GM18909 (cell line): ENCODE data around the gene PAX2.

Source experiments
- ATAC-seq: cut with Tn5 transposase; IDR thresholded peaks from one replicate; pipeline ENCODE4 v1.9.1; 2021; ENCODE audit warnings: mild to moderate bottlenecking; ENCODE audit not compliant: unreplicated experiment, poor library complexity

The PAX2 gene

DNA sequence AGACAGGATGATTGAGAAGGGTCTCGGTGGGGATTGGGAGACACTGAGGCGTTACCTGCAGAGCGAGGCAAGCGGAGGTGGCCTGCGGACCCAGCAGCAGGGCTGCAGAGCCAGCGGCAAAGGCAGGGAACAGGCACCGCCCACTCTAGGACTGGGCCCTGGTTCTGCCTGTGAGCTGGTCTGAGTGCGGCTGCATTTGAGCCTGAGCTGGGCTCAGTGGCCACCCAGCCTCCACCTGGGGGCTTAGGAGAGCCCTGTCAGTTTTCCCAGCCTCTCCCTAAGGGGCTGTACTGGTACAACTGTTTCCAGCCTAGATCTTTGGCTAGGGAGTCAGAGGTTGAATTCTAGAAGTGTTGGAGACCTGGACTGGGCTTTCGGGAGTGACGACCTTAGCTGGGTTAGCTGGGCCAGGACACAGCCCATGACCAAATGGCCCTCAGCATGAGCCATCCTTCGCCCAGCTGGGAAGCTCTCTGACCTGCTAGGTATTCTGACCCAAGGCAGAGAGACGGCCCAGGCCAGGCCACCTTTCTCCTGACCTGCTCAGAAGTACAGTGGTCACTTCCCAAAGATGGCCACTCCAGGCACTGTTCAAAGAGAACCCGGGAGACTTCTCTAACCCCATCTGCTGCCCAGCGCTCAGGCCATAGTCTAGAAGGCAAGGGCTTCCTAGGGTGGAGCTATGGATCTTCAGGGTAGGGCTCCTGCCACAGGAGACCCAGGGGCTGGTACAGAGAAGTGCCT lies 64.9 kb downstream of the PAX2 start:
- ATAC-seq, result no peak

DNA sequence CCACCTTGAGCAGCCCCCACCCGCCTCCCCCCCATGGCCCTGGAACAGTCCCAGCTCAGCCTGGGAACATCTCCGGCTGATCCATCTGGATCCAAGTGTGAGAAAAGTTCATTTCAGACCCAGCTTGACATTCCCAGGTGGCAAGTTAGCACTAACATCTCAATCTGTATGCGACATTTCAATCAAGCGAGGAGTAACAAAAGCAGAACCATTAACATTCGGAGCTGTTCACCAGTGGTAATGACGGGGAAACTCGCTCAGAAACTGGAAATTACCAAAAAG lies 65.4 kb downstream of the PAX2 start:
- ATAC-seq, result no peak

DNA sequence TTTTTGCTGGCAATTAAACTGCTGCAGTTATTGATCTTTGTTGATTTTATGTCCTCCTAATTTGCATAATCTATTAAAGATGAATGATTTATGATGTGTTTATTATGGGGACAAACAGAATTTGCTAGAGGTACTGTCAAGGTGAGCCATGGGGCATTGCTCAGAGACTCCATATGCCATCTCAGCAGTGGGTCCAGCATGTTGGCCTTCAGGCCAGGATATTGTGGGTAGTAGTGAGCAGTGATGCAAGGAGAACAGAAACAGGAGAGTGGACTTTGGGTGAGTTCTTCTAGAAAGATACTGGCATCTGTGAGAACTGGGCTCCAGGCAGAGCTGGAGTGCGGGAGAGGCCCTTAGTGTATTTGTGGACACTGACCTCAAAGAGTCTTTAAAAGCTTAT lies 65.9 kb downstream of the PAX2 start:
- ATAC-seq, result no peak

DNA sequence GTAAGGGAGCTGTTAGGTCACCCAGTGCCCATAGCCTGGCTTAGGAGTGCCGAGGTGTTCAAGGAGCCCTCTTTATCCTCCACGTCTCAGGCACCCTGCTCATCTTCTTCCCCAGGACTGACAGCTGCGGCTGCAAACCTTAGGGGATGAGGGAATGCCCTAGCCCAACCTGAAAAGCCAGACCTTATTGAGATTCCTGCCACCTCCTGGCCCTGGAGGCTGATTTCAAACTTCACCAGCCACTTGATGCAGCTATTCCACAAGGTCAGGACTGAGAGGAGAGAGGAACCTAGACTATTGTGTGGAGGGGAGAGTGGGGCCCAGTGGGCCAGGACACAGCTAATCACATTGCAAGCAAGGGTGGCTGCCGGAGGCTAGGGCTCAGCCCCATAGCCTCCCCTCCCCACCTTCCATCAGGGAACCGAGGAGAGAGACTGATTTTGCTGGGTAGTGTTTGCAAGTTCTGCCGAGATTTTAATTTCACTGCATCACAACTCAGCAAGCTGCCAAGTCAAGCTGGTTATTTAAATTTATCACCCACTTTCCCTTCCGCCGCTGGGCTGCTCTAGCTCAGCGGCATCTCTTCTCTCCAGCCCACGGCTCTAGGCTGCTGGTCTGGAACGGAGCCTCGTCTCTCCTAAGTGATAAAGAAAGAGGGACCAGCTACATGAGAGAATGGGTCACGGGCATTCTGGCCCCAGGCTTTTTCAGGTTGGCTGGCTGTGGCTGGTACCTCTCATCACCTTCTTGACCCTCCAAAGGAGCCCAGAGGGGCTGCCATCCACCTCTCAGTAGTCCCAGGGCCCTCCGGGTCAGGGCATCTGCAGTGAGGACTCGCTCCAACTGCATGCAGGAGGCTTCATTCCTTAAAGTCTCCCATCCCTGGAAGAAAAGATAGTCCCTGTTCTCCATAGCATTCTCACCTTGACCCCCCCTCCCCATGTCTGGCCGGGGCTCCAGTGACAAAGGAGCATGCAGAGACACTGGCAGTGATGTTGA lies 66.7 kb downstream of the PAX2 start:
- ATAC-seq, result no peak

DNA sequence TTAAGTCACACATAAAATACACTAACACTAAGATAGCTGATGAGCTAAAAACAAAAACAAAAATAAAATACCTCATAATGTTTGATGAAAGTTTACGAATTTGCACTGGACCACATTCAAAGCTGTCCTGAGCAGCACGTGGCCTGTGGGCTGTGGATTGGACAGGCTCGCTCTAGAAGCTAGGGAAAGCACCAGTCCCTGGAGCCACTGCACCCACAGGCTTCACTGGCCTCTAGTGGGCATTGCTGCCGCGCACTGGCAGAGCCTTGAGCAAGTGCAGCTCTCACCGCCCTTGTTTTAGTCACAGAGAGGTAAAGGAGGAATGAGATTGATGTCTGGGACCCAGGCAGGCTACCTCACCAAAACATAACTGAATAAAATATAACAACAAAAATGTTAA lies 67.6 kb downstream of the PAX2 start:
- no peak for ATAC-seq

DNA sequence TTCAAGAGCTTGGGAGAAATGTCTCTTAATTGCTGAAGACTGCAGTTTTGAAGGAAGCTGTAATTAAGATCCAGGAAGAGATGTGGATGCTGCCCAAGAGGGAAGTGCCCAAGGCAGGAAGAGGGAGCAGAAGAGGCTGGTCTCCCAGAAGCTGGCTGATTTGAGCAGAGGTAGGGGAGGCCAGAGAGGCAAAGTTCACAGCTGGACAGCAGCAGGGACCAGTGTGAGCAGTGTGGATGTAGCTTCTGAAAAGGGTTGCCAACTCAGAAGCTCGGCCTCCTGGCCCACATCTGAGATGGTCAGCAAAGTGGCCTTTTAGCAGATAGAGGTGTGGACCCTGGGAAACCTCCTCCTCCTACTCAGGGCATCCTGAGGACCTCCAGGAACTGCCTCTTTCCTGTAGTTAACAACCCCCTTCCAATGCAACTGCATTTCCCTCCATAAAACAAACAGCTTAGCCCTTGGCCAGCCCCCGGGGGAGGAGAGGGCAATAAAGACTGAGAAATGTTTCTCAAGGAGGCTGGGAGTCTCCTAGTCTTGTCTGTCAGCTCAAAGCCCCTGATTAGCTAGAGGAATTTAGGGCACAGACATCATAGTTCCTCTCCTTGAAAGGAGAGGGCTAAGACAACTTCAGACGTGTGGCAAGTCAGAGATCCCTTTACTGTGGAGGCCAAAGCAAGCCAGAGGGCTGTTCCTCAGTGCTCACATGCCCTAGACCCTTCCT lies 69.5 kb downstream of the PAX2 start:
- no peak for ATAC-seq

DNA sequence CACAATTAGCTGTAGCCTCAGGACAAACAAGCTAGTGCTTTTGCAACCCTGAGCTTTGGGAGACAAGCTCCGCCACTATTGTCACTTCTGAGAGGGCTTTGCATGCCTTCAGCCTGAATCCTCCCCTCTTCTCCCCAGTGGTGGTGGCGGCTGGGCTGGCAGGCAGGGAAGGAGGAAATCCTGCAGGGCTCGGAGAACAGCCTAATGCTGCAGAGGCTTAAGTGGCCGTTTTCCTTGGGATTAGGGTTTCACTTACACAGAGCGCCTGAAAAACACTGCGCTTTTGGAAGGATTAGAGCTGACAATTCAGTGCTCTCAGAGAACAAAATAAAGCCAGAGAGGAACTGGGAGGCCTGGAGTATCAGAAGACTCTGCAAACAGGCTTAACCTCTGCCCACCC lies 71.3 kb downstream of the PAX2 start:
- no peak for ATAC-seq

DNA sequence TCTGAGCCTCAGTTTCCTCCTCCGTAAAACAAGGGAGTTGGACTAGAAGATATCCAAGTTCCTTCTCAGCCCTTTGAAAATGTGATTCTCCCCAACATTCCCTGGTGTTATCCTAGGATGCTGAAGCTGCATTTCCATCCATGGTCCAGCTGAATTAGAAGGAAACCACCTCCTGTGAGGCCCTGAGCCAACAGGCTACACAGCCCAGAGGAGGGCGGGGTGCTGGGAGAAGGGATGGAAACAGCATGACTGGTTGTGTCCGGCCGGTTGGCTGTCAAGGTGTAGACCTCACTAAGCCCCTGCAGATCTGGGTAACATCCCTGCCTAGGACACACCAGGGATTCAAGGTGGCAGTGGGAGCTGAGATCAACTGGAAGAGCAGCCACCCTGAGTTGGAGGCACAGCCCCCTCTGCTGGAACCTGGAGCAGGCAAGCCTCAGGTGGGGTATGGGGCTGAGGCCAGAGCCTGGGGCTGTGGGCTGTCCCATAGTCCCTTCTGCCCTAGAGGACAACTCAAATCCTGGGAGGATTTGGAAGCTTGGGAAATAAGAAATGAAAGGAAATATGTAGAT lies 72.0 kb downstream of the PAX2 start:
- ATAC-seq, result no peak

DNA sequence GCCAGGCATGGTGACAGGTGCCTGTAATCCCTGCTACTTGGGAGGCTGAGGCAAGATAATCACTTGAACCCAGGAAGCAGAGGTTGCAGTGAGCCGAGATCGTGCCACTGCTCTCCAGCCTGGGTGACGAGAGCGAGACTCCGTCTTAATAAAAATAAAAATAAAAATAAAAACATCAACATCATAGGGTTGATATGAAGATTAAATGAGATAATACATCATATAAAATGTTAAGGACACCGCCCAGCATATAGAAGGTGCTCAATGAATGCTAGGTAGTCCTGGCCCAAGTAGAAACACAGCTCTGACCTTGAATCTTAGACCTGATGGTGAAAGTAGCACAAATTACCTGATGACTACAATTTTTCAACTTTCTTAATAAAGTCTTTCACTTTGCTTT lies 74.0 kb downstream of the PAX2 start:
- ATAC-seq, result no peak

DNA sequence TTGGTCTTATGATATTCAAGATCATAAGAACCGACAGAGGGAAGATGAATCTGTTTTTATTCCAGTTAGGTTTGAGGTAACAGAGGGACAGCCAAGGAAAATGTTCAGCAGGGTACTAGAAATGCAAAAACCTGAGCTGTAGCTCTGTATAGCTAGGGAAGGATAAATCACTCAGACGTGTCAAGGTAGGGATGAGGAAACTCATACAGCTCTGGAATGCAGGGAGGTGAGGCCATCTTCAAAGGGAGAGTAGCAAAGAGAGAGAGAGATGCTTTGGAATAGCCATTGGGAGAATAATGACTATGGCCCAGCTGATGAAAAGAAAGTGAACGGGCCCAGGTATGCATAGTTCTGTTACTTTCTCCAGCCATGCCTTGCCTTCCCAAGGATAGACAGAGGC lies 77.8 kb downstream of the PAX2 start:
- ATAC-seq, result no peak

DNA sequence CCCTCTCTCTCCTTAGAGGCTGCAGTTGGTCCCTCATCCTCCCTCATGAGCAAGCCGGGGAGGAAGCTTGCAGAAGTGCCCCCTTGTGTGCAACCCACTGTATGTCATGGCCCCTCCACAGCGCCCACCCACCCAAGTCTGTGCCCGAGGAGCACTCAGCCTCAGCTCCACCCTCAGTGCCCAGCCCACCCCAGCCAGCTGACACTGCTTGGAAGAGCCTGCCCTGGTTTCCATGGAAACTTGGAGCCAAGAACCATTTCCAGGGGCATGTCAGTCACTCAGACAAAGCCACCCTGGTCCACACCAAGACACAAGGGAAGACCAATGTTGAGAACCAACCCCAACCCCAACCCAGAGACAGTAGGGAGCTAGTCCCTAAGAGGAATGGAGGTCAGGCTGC lies 79.5 kb downstream of the PAX2 start:
- no peak for ATAC-seq

DNA sequence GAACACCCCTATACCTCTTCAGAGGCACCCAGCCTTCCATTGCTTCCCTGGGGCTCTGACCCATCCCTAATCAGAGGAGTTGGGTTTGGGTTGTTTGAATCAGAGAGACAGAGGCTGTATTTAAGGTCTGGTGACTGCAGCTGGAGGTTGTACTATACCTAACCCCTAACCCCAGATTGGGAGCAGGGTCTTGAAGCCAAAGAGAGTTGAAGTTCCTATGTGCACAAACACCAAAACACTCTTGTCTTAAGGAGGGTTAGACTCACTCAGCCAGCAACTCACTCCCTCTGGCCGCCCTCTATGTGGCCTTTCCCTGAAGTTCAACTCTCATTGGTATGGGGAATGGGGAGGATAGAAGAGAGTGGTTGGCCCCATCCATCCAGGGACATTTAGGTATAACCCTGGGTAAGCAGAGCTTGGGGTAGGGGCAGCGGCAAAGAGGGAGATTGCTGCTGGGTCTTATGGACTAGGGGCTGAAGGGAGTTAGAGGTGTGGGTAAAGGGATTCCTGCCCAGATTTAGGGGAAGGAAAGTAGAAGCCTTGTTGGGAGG lies 80.0 kb downstream of the PAX2 start:
- ATAC-seq, result no peak

DNA sequence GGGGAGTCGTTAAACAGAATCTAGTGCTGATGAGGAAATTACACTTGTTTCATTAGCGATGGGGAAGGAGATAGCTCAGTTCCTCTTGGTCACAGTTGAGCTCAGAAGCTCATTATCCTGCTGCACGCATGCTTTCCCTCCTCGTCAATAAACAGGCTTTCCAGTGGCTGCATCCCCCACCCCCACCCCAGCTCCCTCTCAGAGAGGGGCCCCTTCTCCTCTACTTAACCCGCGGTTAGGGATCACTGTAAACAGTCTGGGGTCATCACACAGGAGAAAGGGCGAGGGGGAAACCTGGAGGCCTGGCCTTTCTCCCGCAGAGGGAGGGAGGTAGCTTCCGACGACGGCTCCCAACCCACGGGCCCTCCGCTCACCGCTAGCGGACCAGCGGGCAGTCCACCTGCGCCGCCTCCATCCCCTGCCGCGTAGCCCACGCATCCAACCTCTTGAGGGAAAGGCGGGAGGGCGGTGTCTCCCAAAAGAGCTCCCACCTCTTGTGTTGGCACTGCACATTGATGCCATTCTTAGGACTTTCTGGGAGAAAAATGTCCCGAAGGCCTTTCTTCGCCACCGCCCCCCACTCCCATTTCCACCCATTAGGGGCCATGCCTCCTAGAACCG lies 80.8 kb downstream of the PAX2 start:
- ATAC-seq, result no peak

DNA sequence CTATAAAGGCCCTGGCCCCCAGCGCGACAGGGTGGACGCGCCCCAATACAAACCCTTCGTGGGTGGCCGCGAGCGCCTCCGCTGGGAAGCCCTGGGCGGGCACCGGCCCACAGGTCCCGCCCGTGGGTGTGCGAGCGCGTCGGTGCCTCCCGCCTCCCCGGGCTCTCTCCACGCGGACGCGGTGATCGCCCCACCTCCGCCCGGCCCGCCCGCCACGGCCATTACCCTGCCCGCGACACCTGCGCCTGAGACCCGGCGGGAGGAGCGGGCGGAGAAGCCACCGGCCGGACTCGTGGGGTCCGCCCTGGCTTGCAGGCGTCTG lies 81.2 kb downstream of the PAX2 start:
- no peak for ATAC-seq

DNA sequence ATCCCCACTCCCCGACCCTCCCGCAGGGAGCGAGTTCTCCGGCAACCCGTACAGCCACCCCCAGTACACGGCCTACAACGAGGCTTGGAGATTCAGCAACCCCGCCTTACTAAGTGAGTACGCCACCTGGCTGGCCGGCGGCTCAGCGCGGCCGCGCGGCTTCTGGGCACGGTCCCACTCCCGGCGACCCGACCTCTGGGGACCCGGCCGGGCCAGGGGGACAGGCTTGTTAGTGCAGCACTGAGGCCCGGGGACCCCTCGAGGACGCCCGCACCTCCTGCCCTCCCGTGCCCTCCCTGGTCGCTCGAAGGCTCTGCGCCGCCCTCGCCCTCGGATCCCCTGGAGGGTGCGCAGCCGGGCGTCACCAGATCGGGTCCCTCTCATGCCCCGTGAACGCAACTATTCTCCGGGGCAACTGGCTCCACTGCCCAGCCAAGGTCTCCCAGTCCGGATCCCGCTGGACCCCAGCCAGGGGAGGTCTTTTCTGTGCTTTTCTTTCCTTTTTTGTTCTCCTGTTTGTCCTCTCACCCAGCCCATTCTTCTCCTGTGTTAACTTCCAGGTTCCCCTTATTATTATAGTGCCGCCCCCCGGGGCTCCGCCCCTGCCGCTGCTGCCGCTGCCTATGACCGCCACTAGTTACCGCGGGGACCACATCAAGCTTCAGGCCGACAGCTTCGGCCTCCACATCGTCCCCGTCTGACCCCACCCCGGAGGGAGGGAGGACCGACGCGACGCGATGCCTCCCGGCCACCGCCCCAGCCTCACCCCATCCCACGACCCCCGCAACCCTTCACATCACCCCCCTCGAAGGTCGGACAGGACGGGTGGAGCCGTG lies 81.8 kb downstream of the PAX2 start:
- ATAC-seq, result no peak

DNA sequence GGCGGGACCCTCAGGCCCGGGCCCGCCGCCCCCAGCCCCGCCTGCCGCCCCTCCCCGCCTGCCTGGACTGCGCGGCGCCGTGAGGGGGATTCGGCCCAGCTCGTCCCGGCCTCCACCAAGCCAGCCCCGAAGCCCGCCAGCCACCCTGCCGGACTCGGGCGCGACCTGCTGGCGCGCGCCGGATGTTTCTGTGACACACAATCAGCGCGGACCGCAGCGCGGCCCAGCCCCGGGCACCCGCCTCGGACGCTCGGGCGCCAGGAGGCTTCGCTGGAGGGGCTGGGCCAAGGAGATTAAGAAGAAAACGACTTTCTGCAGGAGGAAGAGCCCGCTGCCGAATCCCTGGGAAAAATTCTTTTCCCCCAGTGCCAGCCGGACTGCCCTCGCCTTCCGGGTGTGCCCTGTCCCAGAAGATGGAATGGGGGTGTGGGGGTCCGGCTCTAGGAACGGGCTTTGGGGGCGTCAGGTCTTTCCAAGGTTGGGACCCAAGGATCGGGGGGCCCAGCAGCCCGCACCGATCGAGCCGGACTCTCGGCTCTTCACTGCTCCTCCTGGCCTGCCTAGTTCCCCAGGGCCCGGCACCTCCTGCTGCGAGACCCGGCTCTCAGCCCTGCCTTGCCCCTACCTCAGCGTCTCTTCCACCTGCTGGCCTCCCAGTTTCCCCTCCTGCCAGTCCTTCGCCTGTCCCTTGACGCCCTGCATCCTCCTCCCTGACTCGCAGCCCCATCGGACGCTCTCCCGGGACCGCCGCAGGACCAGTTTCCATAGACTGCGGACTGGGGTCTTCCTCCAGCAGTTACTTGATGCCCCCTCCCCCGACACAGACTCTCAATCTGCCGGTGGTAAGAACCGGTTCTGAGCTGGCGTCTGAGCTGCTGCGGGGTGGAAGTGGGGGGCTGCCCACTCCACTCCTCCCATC lies 82.7 kb downstream of the PAX2 start:
- ATAC-seq, result no peak

DNA sequence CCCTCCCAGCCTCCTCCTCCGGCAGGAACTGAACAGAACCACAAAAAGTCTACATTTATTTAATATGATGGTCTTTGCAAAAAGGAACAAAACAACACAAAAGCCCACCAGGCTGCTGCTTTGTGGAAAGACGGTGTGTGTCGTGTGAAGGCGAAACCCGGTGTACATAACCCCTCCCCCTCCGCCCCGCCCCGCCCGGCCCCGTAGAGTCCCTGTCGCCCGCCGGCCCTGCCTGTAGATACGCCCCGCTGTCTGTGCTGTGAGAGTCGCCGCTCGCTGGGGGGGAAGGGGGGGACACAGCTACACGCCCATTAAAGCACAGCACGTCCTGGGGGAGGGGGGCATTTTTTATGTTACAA lies 83.3 kb downstream of the PAX2 start:
- ATAC-seq, result no peak

DNA sequence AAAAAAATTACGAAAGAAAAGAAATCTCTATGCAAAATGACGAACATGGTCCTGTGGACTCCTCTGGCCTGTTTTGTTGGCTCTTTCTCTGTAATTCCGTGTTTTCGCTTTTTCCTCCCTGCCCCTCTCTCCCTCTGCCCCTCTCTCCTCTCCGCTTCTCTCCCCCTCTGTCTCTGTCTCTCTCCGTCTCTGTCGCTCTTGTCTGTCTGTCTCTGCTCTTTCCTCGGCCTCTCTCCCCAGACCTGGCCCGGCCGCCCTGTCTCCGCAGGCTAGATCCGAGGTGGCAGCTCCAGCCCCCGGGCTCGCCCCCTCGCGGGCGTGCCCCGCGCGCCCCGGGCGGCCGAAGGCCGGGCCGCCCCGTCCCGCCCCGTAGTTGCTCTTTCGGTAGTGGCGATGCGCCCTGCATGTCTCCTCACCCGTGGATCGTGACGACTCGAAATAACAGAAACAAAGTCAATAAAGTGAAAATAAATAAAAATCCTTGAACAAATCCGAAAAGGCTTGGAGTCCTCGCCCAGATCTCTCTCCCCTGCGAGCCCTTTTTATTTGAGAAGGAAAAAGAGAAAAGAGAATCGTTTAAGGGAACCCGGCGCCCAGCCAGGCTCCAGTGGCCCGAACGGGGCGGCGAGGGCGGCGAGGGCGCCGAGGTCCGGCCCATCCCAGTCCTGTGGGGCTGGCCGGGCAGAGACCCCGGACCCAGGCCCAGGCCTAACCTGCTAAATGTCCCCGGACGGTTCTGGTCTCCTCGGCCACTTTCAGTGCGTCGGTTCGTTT lies 83.9 kb downstream of the PAX2 start:
- no peak for ATAC-seq
